Thyroid gland (tissue), 4 donors: ENCODE measurements around the gene LRRC3B. TPM values are rescaled to one million over a fixed set of nuclear protein-coding genes. Genes with fewer than 3 reads are reported as not detected.

Experiments used
- DNase-seq, 2 donors: peaks; one replicate each; pipeline ENCODE4 v3.0.0-alpha.2; 2019
- H3K27ac ChIP-seq, 3 donors: fragments of 200-600 bp; sonication (generic); 1 replicate in 2 of 3; 2 replicates in 1 of 3; pipeline ENCODE4 v1.5.1; 2016 to 2019; ENCODE audit warnings: mild to moderate bottlenecking in 1 of 3, moderate library complexity in 1 of 3
- H3K27me3 ChIP-seq: fragments of 200-600 bp; sonication (generic); one replicate; pipeline ENCODE4 v1.5.1; 2019
- H3K36me3 ChIP-seq, 2 donors: fragments of 200-600 bp; sonication (generic); one replicate each; pipeline ENCODE4 v1.5.1; 2016 to 2019
- H3K4me1 ChIP-seq, 2 donors: fragments of 200-600 bp; sonication (generic); one replicate each; pipeline ENCODE4 v1.5.1; 2017 to 2019
- H3K4me3 ChIP-seq, 3 donors: fragments of 200-600 bp; sonication (generic); replicated peaks in 1 of 3; 1 replicate in 2 of 3; 2 replicates in 1 of 3; pipeline ENCODE4 v1.5.1; 2016; ENCODE audit warnings: mild to moderate bottlenecking in 1 of 3
- H3K9me3 ChIP-seq: fragments of 200-600 bp; sonication (generic); one replicate; pipeline ENCODE4 v1.5.1; 2017
- CTCF ChIP-seq, 6 experiments: fragments of 200-600 bp in 3 of 6; fragments of 450-650 bp in 3 of 6; sonication (generic) in 3 of 6; IDR thresholded peaks; one replicate each; pipeline ENCODE4 v1.5.1; 2016 to 2019; ENCODE audit warnings: antibody characterized with exemption in 6 of 6, mild to moderate bottlenecking in 2 of 6, inconsistent platforms in 1 of 6, moderate library complexity in 1 of 6
- POLR2A ChIP-seq, 2 donors: fragments of 450-650 bp; IDR thresholded peaks; one replicate each; pipeline ENCODE4 v1.6.1; 2017; ENCODE audit warnings: antibody characterized with exemption in 2 of 2, mild to moderate bottlenecking in 2 of 2, moderate library complexity in 1 of 2
- WGBS, 2 donors: methylation state at CpG; one replicate each; pipeline ENCODE4 v1.1.5; 2017; 5-methylcytosine and 5-hydroxymethylcytosine counted together
- intact Hi-C: fragments of 100-400 bp; cut with DNase I; formaldehyde crosslinking; loops from one replicate; pipeline ENCODE4 v1.15.1; 2023
- total RNA-seq, 4 donors: library from RNA; depleted of rRNA; stranded (reverse); fragments of >200 nt; gene quantifications; one replicate each; pipeline ENCODE4 v1.2.3, GENCODE V29; 2016

The LRRC3B gene
- total RNA-seq, 4 donors from 2014 or later: under 0.01 TPM; not detected in 3

DNA sequence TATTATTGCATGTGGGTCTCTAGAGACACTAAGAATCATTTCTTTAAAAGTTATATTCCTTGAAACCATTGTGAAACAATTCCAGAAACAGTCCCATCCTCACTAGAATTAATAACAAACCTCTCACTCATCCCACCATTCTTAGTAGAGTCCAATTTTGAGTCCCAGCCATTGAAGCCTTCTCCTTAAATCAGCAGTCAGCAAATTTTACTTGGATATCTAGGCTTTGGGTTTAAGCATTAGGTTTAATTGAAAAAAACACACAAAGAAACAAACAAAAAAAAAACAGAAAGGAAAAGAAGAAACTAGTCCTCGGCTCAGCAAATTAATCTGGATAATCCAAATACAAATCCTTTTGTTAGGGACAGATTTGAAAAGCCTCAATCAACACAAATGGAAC is 109.3 kb downstream of the LRRC3B start:
- no peaks in the 10 kb centered on the region for H3K36me3 ChIP-seq
- no peak for DNase-seq
- H3K27me3 ChIP-seq: no peaks in the 10 kb centered on the region
- intact Hi-C loops: no loop called here
- no peaks in the 10 kb centered on the region for H3K9me3 ChIP-seq
- no peaks in the 10 kb centered on the region for H3K4me1 ChIP-seq
- TF ChIP-seq CTCF (IDR thresholded peaks at IDR 0.05) (no peak), POLR2A (IDR thresholded peaks at IDR 0.05) (no peak)
- H3K27ac ChIP-seq: no peak overlapping the region
- 73 to 82% methylated on average over 1 of the region's 1 CpG for WGBS, 2 donors
- no peak overlapping the region for H3K4me3 ChIP-seq

GRCh38 chr3:26750263-26750662 is 127.7 kb downstream of the LRRC3B start:
- no peaks in the 10 kb centered on the region for H3K36me3 ChIP-seq
- no peak overlapping the region for H3K4me3 ChIP-seq
- 67 to 74% methylated on average over 2 of the region's 2 CpGs for WGBS, 2 donors
- TF ChIP-seq CTCF (IDR thresholded peaks at IDR 0.05) (no peak), POLR2A (IDR thresholded peaks at IDR 0.05) (no peak)
- no peak overlapping the region for H3K27ac ChIP-seq
- H3K4me1 ChIP-seq: no peaks in the 10 kb centered on the region
- intact Hi-C loops: no loop called here
- H3K27me3 ChIP-seq: no peaks in the 10 kb centered on the region
- H3K9me3 ChIP-seq: no peaks in the 10 kb centered on the region
- DNase-seq: no peak

GRCh38 chr3:26752466-26752865 is 129.9 kb downstream of the LRRC3B start:
- no peaks in the 10 kb centered on the region for H3K27me3 ChIP-seq
- no peak for DNase-seq
- no peak overlapping the region for H3K27ac ChIP-seq
- TF ChIP-seq POLR2A (IDR thresholded peaks at IDR 0.05) (no peak), CTCF (IDR thresholded peaks at IDR 0.05) (no peak)
- intact Hi-C loops: no loop called here
- no peaks in the 10 kb centered on the region for H3K9me3 ChIP-seq
- no peak overlapping the region for H3K4me3 ChIP-seq
- WGBS, 2 donors: 85 to 88% methylated on average over 2 of the region's 2 CpGs
- H3K4me1 ChIP-seq: no peaks in the 10 kb centered on the region
- H3K36me3 ChIP-seq: no peaks in the 10 kb centered on the region

- Histone ChIP-seq H3K27ac (no peak overlapping the region), H3K4me1 (no peaks in the 10 kb centered on the region), H3K27me3 (no peaks in the 10 kb centered on the region), H3K36me3 (no peaks in the 10 kb centered on the region), H3K9me3 (no peaks in the 10 kb centered on the region), H3K4me3 (no peak overlapping the region)
- intact Hi-C loops: no loop called here
- no peak for DNase-seq
- TF ChIP-seq POLR2A (IDR thresholded peaks at IDR 0.05) (no peak), CTCF (IDR thresholded peaks at IDR 0.05) (no peak)
Observed at GRCh38 chr3:26753095-26753494, 130.5 kb downstream of the LRRC3B start.

GRCh38 chr3:26757978-26758377 is 135.4 kb downstream of the LRRC3B start:
- Histone ChIP-seq H3K4me3 (no peak overlapping the region), H3K27me3 (no peaks in the 10 kb centered on the region), H3K36me3 (no peaks in the 10 kb centered on the region), H3K9me3 (no peaks in the 10 kb centered on the region), H3K4me1 (no peaks in the 10 kb centered on the region), H3K27ac (no peak overlapping the region)
- TF ChIP-seq POLR2A (IDR thresholded peaks at IDR 0.05): no peak
- TF ChIP-seq CTCF (IDR thresholded peaks at IDR 0.05): no peak
- intact Hi-C loops: no loop called here
- DNase-seq: no peak
